ENCODE measurements around the gene GALNT8. TPM values are rescaled to one million over a fixed set of nuclear protein-coding genes. Genes with fewer than 3 reads are reported as not detected.

Gene GALNT8
- total RNA-seq, 1 experiment from 2014 or later = not detected

GRCh38 chr12:4766445-4766844 lies 46.2 kb downstream of the GALNT8 start:
- TF ChIP-seq SIN3A (IDR thresholded peaks at IDR 0.05; ENCODE audit: borderline replicate concordance, insufficient read depth, low read depth, low read length) (no peak), TCF7L2 (IDR thresholded peaks at IDR 0.05; ENCODE audit: low read depth, low read length) (no peak), POLR2AphosphoS5 (IDR thresholded peaks at IDR 0.05; ENCODE audit: low read depth, low read length) (no peak), REST (IDR thresholded peaks at IDR 0.05; ENCODE audit: insufficient read depth in 1 of 2, low read depth in 2 of 2, low read length in 1 of 2) (no peak)
- TF ChIP-seq, protein P1, sequence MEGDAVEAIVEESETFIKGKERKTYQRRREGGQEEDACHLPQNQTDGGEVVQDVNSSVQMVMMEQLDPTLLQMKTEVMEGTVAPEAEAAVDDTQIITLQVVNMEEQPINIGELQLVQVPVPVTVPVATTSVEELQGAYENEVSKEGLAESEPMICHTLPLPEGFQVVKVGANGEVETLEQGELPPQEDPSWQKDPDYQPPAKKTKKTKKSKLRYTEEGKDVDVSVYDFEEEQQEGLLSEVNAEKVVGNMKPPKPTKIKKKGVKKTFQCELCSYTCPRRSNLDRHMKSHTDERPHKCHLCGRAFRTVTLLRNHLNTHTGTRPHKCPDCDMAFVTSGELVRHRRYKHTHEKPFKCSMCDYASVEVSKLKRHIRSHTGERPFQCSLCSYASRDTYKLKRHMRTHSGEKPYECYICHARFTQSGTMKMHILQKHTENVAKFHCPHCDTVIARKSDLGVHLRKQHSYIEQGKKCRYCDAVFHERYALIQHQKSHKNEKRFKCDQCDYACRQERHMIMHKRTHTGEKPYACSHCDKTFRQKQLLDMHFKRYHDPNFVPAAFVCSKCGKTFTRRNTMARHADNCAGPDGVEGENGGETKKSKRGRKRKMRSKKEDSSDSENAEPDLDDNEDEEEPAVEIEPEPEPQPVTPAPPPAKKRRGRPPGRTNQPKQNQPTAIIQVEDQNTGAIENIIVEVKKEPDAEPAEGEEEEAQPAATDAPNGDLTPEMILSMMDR (IDR thresholded peaks at IDR 0.05) = no peak
- no TSS peak for BruUV-seq (replicated peaks)
- intact Hi-C loops (cut with micrococcal nuclease; ENCODE audit: unreplicated experiment) = no loop called here
- no peaks in the 10 kb centered on the region for H3K4me1 ChIP-seq (ENCODE audit: control insufficient read depth, insufficient read depth, low read length)
- ChIA-PET POLR2A (no interaction called here), CTCF (no interaction called here)
- ATAC-seq (no peak), DNase-seq (ENCODE audit: low read depth, low spot score) (no peak)
- in situ Hi-C loops (cut with HindIII; ENCODE audit: low pct_unique_long_range_greater_than_20kb, low sequenced_read_pairs) = no loop called here
- H3K4me3 ChIP-seq (ENCODE audit: low read depth in 2 of 2, low read length in 2 of 2) = no peak overlapping the region
- no peaks in the 10 kb centered on the region for H3K36me3 ChIP-seq (ENCODE audit: control insufficient read depth, insufficient read depth, low read length)
- no peak overlapping the region for H3K27ac ChIP-seq (ENCODE audit: low read length)
- peaks cover 5% of the 10 kb centered on the region for H3K27me3 ChIP-seq (ENCODE audit: control insufficient read depth, insufficient read depth, low read length)
- H3K9me3 ChIP-seq (ENCODE audit: control insufficient read depth, insufficient read depth, low read depth, low read length) = no peaks in the 10 kb centered on the region

DNA sequence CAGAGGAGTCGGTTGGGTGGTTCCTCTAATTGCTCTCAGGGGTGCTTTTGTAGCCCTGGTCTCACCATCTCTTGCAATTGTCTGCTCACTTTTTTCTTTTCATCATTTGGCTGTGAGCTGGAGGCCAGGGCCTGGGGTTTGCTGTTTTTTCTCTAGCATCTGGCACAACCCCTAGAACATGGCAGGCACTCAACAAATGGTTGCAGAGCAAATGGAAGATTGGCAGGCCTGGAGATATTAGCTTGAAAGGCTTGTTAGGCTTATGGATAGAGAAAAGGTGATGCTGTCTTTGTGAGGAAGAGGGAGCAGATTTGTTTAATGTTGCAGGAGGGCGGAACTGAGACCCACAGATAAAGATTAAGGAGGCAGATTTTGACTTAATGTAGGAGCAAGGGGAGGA lies 47.0 kb downstream of the GALNT8 start:
- Histone ChIP-seq H3K27me3 (ENCODE audit: control insufficient read depth, insufficient read depth, low read length) (peaks cover 5% of the 10 kb centered on the region), H3K36me3 (ENCODE audit: control insufficient read depth, insufficient read depth, low read length) (no peaks in the 10 kb centered on the region), H3K4me3 (ENCODE audit: low read depth in 2 of 2, low read length in 2 of 2) (no peak overlapping the region), H3K9me3 (ENCODE audit: control insufficient read depth, insufficient read depth, low read depth, low read length) (no peaks in the 10 kb centered on the region), H3K4me1 (ENCODE audit: control insufficient read depth, insufficient read depth, low read length) (no peaks in the 10 kb centered on the region), H3K27ac (ENCODE audit: low read length) (no peak overlapping the region)
- ATAC-seq (no peak), DNase-seq (ENCODE audit: low read depth, low spot score) (no peak)
- ChIA-PET CTCF (no interaction called here), POLR2A (no interaction called here)
- no peak for TF ChIP-seq SIN3A (IDR thresholded peaks at IDR 0.05; ENCODE audit: borderline replicate concordance, insufficient read depth, low read depth, low read length)
- TF ChIP-seq POLR2AphosphoS5 (IDR thresholded peaks at IDR 0.05; ENCODE audit: low read depth, low read length) = no peak
- no peak for TF ChIP-seq TCF7L2 (IDR thresholded peaks at IDR 0.05; ENCODE audit: low read depth, low read length)
- TF ChIP-seq, protein P1 (IDR thresholded peaks at IDR 0.05) = no peak
- TF ChIP-seq REST (IDR thresholded peaks at IDR 0.05; ENCODE audit: insufficient read depth in 1 of 2, low read depth in 2 of 2, low read length in 1 of 2) = no peak
- intact Hi-C loops (cut with micrococcal nuclease; ENCODE audit: unreplicated experiment) = no loop called here
- in situ Hi-C loops (cut with HindIII; ENCODE audit: low pct_unique_long_range_greater_than_20kb, low sequenced_read_pairs) = no loop called here
- BruUV-seq (replicated peaks) = no TSS peak
